ENCODE measurements around the gene IRAK2.

IRAK2 gene

DNA sequence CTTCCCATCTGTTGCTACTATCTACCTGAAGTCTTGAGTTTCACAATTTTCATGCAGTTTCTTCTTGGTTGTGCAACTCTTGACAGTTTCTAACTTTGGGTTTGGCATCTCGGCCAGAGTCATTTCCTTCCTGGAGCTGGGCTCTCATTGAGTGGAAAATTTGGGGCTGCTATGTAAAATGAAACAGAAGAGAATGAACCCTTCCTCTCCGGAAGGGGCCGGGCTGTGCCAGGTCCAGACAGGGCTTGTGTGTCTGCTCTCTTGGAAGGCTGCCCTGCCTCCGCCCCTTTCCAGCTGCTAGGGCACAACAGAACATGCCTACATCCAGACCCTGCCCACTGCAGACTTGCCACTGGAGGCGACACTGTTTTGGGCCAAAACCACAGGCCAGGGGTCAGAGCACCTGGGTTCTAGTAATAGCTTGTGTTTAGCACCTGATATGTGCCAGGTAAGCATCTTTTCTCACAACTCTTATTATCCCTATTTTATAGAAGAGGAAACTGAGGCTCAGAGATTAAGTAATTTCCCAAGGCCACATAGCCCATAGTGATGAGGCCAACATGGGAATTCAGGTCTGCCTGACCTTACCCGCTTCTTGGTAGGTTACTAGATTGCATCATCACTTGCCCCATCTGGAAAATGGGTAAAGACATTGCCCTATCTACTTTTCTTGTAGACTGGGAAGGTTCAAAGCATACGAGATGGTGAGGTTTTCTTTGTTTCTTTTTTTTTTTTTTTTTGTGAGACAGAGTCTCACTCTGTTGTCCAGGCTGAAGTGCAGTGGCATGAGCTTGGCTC is 25.0 kb downstream of the IRAK2 start:
- no peak for DNase-seq

DNA sequence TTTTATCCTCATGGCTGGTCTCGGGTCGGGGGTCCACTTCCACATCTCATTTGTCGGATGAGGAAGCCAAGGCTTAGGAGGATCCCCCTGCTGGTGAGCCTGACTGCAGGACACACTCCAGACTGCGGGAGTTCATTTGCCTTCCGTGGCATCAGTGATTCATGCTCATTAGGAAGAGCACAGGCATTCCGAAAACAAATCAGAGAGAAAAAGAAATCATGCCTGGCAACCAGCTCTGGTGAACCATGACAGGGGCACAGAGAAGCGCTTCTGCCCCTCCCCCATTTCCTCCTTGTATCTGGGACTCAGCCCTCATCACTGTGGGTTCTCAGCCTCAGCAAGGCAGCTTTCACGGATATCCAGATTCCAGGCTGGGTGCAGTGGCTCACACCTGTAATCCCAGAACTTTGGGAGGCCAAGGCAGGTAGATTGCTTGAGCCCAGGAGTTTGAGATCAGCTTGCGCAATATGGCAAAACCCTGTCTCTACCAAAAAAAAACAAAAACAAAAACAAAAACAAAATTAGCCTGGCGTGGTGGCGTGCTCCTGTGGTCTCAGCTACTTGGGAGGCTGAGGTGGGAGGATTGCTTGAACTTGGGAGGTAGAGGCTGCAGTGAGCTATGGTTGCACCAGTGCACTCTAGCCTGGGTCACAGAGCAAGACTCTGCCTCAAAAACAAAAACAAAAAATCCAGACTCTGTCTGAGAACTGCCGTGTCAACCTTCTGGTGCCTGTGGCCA is 28.4 kb downstream of the IRAK2 start:
- DNase-seq = no peak

DNA sequence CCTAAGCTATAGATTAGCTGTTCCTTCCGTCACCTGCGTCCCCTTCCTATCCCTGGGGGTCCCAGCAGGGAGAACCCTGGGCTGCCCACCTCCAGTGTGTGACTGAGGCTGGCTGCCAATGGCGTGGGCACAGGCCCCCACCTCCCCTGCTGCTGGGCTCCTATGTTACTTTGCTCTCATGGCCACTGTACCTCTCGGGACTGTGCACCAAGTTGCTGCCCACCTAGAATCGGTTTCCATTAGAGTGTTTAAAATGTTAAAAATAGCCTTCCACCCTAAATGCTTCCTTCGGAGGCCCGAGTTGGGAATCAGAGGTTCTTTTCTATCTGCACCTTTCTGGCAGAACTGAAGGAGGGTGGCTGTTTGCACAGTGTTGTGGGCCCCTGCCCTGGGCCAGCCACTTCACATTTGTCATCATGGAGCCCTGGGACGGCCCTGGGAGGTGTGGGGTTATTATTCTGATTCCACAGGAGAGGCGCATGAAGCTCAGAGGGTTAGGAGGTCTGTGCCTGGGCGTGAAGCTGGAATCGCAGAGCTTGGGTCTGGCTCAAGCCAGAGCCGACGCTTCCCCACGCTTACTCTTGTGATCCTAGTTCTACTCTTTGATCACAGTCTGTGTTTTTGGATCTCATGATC is 29.1 kb downstream of the IRAK2 start:
- no peak for DNase-seq

DNA sequence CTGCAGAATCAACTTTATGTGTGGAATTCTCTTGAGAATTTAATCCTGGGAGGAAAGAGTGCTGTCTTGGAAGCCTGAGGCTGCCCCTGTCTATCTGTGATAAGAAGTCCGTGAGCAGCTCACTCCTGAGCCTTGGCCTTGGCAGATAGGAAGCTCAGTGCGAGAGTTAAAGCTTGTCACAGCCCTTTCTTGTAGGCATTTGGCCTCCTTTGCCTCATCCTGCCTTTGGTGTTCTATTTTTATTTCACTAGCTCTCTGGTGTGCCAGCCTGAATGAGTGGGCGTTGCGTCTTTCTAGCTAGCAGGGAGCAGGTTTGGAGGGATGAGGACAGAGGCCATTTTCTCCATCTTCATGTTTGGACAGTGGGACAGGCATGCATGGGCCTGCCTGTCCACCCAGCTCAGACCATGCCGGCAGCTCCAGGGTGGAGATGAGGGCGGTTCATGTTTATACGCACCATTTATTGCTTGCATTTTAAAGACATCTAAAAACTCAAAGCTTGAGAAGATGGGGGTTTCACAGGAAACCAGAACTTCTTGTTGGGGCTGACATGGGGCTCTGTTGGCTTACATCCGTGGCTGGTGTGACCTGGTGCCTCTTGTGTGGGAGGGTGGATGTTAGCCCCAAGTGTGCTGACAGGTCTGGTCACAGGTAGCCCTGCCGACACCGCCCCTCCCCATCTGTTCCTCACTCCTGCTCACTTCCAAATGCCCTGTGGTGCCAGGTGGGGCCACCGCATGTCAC is 29.8 kb downstream of the IRAK2 start:
- peak; percentile 31 to 83 for DNase-seq

DNA sequence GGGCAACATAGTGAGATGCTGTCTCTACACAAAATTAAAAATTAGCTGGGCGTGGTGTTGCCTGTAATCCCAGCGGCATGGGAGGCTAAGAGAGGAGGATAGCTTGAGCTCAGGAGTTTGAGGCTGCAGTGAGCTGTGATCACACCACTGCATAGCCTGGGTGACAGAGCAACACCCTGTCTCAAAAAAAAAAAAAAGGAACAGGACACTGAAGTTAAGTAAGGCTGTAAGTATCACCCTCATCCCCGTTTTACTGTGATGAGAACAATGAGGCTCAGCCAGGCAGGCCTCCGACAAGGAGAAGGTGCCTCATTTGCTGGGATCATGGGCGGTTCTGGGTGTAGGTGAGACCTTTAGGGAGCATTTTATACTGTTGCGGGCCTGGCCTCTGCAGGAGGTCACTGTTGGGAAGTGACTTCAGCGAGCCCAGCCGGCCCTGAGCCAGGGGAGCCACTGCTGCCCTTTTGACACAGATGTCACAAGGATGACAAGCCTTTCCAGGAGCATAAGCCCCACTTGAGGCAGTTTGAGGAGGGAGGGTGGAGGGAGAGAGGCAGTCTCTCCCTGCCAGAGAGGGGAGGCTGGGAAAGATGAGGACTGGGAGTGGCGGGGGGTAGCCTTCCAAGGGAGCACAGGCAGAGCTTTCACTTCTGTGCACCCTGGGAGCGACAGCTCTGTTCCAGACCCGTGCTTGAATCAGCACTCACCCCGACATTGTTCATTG is 30.8 kb downstream of the IRAK2 start:
- no peak for DNase-seq

DNA sequence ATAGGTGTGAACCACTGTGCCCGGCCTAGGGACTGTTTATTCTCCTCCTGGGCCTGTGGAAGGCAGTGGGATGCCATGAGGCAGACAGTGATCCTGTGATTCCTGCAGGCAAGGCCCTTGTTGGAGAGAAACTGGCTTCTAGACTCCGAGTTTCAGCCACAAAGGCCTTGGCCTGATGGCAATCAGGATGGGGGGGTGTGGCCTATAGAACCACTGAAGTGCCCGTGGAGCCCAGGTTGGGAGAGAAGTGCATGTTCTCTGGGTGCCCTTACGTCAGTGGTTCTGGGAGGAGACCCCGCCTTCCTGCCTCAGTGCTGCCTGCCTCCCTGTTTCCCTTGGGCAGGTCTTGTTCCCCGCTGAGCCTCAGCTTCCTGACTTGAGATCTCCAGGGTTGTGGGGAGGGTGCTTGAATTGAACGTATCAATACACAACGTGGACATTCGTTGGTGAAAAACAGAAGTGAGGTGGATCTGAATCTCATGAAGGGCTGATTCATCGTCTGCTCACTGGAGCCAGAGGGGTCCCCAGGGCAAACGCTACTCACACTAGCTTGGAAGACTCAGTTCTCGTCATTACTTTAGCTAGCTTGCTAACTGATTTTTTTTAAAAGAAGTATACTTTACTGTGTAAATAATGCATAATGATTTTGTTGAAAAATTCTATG is 31.8 kb downstream of the IRAK2 start:
- DNase-seq = no peak

DNA sequence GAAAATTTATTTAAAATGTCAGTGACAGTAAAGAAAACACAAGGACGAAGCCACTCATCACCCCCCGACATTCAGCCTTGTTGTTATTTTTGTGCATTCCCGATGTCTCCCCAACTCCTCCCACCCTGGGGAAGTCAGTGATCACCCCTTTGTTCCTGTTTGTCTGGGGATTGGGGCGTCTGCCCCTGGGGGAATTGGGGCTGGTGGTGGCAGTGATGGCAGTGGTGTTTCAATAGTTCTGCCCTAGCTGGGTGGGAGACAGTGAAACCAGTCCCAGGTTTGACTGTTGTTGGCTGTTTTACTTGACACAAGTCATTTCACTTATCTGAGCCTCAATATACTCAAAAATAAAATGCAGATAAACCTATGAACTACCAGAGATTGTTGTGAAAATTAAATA is 33.5 kb downstream of the IRAK2 start:
- no peak for DNase-seq

DNA sequence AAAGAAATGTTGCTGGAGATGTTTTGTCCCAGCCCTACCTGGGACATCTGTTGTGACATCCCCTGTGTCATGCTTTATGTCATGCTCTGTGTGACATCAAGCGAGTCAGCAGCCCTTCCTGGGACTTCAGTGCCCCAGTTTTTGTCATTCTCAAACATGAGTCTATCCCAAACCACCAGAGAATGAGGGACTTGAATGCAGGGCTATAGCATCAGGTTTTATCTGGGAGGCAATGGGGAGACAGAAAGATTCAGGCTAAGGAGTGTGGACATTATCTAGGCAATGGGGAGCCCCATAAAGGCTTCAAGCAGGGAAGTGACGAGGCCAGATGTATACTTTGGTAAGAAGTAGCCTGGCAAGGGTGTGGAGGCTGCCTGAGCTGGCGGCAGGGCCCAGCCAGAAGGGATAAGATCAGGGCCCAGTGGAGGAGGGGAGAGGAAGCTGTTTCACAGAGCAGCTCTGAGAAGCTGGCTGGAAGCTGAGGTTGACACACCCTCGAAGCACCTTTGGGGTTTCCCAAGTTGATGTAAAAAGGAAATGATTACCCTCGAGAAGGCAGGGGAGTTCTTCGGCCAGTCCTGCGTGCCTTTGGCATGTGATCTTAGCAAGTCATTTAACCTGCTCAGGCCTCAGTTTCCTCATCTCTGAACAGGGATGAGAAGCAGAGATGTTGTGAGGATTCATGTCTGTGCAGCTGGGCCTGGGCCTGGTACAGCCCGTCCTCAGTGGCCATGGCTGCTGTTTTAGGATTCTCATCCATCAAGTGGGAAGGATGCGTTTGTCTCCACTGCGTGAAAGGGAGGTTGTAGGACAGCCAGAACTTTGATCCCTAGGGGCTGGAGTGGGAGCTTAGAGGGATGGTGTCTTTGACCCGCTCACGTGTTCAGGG is 34.3 kb downstream of the IRAK2 start:
- no peak for DNase-seq

DNA sequence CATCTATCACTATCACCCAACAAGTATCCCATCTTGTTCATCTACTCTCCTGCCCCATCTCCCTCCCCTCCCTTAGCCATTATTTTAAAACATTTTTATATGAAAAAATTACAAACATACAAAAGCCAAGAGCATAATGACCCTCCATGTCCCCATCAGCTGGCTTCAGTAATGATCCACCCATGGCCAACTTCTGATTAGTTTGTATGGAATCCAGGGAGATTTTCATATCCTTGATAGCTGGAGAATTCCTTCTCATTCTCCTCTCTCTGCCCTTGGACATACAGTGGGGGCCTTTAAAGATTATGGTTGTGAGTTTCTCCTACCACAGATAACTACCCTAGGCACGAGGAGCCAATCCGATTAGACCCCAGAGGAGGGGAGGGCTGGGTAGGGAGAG is 40.2 kb downstream of the IRAK2 start:
- no peak for DNase-seq

DNA sequence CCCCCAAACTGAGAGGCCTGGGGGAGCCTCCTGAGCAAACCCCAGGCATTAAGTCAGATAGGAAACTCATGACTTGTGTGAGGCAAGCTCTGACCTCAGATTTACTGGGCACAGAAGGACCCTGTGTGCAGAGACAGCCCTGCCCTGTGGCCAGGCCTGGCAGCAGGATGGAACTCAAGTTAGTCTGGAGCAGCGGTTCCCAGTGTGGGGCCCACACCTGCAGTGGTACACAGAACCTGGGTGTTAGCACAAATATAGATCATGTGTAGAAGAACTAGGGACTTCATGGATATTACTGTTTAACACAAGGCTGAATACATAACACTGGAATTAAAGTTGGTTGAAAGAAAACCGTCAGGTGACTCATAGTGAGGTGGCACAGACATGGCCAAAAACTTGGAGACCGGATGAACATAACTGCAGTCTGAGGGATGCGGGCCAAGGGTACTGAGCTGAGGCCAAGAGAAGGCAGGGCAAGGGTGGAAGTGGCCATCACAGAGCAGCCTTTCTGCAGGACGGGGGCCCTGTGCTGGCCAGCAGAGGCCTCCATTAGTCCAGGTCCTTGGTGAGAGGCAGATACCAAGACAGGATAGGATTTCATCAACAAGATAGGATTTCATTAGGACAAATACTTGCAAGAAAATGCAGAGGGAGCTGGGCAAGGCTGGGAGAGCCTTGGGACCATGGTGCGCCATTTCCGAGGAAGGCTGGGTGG is 40.9 kb downstream of the IRAK2 start:
- DNase-seq = no peak

DNA sequence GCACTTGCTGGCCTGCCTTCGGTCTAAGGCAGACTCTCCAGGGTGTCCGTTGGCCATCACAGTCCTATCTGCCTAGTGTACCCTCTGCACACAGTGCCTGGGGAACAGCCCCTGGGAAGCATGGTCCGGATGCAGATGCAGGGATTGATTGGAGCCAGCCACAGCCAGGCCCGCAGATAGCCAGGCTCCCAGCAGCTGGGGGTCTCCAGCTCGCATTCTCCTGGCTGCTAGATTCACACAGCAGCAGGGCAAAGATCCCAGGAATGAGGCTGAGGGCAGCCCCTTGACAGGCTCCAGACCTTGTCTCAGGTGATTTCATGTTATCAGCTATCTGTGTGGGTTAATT is 41.4 kb downstream of the IRAK2 start:
- DNase-seq = no peak

DNA sequence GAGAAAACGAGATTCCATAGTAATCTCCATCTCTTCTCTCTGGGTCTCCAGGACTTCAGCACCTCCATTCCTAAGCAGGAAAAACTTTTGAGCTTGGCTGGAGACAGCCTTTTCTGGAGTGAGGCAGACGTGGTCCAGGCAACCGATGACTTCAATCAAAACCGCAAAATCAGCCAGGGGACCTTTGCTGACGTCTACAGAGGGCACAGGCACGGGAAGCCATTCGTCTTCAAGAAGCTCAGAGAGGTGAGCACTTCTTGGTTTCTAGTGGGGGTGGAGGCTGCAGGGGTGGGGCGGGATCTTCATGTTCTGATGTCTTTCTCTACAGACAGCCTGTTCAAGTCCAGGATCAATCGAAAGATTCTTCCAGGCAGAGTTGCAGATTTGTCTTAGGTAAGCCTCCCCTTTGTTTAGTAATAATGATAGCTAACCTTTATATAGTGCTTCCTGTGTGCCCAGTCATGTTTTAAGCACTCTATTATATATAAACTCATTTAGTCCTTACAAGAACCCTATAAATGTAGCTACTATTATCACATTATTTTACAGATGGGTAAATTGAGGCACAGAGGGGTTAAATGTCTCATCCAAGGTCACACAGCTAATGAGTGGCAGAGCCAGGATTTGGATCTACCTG is 48.6 kb downstream of the IRAK2 start:
- DNase-seq = no peak

DNA sequence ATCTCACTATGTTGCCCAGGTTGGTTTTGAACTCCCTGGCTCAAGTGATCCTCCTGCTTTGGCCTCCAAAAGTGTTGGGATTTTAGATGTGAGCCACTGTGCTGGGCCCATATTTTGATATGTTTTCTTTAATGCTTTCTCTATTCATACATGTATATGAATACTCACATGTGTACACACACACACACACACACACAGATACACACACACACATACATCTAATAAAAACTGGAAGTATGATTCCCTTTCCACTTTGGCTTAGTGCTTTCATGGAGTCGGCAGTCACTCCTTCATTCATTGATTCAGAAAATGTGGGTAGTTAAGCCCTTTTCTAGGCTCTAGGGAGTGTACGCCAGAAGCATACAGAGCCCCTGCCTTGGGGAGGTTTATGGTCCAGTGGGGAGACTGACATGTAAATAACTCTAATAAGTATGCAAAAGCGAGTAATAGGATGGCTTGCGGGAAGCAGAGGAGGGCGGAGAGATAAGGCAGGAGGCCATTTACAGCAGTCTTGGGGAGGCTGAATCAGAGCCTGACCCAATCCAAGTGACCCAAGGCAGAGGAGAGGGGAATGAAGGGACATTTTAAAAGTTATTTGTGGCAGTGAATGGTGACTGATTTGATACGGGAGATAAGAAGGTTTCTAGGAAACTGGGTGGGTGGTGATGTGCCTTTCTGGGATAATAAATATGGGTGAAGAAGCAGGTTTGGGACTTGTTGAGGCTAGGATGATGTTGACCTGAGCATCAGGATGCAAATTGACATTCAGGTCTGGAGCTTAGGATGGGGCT is 51.1 kb downstream of the IRAK2 start:
- DNase-seq = no peak

DNA sequence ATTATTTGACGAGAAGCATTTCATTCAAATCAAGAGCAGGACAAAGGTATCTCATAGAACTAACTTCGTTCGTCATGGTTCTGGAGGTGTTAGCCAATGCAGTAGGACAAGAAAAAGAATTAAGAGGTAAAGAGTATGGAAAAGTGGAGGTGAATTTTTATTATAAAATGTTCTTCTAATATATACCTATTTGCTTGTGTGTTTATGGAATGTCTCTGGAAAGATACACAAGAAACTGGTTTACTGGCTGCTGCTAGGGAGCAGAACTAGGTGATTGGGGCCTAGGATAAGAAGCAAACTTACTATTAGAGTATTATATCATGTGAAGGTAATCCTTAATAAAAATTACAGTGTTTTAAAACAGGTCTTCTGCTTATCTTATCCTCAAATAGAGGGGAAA is 52.6 kb downstream of the IRAK2 start:
- no peak for DNase-seq

DNA sequence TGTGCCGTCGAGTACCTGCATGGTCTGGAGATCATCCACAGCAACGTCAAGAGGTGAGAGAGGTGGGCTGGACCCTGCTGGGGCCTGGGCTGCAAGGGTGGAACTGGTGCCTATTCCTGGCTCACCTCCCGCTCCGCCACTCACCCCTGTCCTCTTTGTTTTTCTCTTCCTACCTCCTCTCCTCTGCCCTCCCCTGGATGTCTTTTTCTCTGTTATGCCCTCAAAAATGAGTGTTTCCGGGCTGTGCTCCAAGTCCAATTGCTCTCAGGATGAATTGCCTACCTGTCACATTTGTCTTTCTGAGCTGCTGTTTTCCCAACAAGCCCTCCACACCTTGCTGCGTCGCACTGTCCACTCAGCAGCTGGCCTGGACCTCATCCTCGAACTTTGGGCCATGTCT is 55.0 kb downstream of the IRAK2 start:
- no peak for DNase-seq

DNA sequence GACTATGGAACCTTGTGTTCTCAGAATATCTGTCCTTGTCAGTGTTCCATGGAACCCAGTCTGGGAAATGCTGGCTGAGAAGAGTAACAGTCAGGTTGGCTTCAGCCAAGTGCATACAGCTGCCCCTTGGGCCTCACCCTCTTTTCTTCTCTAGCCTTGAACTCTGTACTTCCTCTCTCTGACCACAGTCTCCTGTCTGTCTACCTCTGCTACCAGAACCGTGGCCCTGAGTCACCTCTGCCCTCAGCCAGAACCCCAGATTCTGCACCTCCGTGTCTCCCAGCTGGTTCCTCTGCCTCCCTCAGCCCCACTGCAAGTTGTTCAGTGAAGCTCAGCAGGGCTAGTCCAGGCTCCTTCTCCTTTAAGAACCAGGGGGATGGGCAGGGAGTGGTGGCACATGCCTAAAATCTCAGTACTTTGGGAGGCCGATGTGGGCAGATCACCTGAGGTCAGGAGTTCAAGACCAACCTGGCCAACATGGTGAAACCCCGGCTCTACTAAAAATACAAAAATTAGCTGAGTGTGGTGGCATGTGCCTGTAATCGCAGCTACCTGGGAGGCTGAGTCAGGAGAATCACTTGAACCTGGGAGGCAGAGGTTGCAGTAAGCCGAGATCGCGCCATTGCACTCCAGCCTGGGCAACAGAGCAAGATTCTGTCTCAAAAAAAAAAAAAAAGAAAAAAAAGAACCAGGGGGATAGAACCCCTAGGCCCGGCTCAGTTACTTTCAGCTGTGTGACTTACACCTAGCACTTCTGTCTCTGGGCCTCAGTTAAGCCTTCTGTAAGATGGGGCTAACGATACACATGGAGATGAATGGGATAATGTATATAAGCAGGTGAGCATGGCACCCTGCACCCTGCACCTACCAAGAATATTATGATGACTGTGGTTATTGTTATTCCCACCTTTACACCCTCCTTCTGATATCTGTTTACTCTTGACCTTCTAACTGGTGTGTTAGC is 59.2 kb downstream of the IRAK2 start:
- no peak for DNase-seq

DNA sequence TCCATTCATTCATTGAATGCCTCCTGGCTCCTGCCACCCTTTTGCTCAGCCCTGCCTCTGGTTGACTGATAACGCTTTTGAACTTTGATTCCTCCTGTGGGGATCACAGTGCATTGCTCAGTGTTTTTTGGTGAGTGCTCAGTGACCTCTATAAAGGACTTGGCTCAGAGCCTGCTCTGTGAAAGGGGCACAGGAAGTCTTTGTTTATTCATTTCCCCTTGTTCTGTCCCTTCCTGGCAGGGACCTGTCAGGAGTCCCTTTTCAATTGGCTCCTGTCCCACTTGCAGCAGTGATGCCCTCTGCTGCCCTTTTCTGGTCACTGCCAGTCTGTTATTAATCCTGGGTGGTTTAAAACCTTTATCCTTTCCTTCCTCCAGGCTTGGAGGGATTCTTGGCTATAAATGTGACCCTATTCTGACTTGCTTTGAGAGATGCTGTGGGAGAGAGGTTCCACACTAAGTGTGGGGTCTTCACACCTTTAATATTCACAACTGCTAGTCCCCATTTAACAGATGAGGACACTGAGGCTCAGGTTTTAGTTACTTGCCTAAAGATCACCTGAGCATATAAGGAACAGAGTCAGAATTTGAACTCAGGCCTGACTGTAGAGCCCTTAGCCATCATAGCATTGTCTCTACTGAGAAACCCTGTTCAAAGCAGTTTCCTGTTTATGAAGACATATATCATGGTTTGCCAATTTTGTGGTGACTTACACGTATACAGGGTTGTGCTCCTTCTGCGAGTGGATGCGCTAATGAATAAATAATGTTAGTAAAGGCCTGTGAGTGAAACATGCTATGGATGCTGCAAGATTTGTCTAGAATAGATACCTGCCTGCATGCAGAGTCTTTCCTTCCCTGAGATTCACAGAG is 60.3 kb downstream of the IRAK2 start:
- DNase-seq = peak; percentile 67 to 68
